ENCODE data around the gene VWA7.

The VWA7 gene

GRCh38 chr6:31778193-31778592 is 1.1 kb upstream of the VWA7 start:
- DNase-seq: no peak

GRCh38 chr6:31777667-31778050 is 531 bp upstream of the VWA7 start:
- no peak for DNase-seq

- peak in 1 of 3 experiments; percentile 33 for DNase-seq
Observed at GRCh38 chr6:31776485-31776988, 591 bp downstream of the VWA7 start.

- DNase-seq: no peak
Observed at GRCh38 chr6:31775633-31776484, 1.3 kb downstream of the VWA7 start.

- DNase-seq: no peak
Observed at GRCh38 chr6:31775184-31775583, 1.9 kb downstream of the VWA7 start.

GRCh38 chr6:31771992-31772358 is 5.2 kb downstream of the VWA7 start:
- no peak for DNase-seq

GRCh38 chr6:31770860-31771259 is 6.3 kb downstream of the VWA7 start:
- DNase-seq: no peak

- peak; percentile 33 to 56 (median 46) for DNase-seq
Observed at GRCh38 chr6:31769684-31770371, 7.3 kb downstream of the VWA7 start.

- no peak for DNase-seq
Observed at GRCh38 chr6:31768363-31769257, 8.5 kb downstream of the VWA7 start.

- no peak for DNase-seq
Observed at GRCh38 chr6:31767096-31767645, 10.0 kb downstream of the VWA7 start.

- no peak for DNase-seq
Observed at GRCh38 chr6:31765910-31766794, 11.0 kb downstream of the VWA7 start.

- DNase-seq: no peak
Observed at GRCh38 chr6:31765559-31765909, 11.6 kb downstream of the VWA7 start.

GRCh38 chr6:31764198-31764597 is 12.9 kb downstream of the VWA7 start:
- no peak for DNase-seq

GRCh38 chr6:31763619-31763940 is 13.5 kb downstream of the VWA7 start:
- no peak for DNase-seq

GRCh38 chr6:31762878-31763618 is 14.1 kb downstream of the VWA7 start:
- no peak for DNase-seq

- no peak for DNase-seq
Observed at GRCh38 chr6:31762356-31762755, 14.8 kb downstream of the VWA7 start, which contains the start of gene SAPCD1. TSS of gene SAPCD1 (plus strand) at chr6:31762656. CDS start at chr6:31763055, 399 bp downstream.

- no peak for DNase-seq
Observed at GRCh38 chr6:31761343-31761742, 15.8 kb downstream of the VWA7 start.

GRCh38 chr6:31760790-31761189 is 16.3 kb downstream of the VWA7 start:
- DNase-seq: no peak

- DNase-seq: no peak
Observed at GRCh38 chr6:31758281-31758680, 18.8 kb downstream of the VWA7 start.

- DNase-seq: no peak
Observed at GRCh38 chr6:31752739-31753319, 24.3 kb downstream of the VWA7 start.

All from NCI-H1417 (cell line).